NOMO-1 (cell line): ENCODE results near the gene SNTG2.

Experiments
- DNase-seq, 2 experiments: peaks; one replicate each; lab custom pipeline; 2025; ENCODE audit not compliant: unreplicated experiment in 2 of 2; lab: John Stamatoyannopoulos, UW

SNTG2 gene

DNA sequence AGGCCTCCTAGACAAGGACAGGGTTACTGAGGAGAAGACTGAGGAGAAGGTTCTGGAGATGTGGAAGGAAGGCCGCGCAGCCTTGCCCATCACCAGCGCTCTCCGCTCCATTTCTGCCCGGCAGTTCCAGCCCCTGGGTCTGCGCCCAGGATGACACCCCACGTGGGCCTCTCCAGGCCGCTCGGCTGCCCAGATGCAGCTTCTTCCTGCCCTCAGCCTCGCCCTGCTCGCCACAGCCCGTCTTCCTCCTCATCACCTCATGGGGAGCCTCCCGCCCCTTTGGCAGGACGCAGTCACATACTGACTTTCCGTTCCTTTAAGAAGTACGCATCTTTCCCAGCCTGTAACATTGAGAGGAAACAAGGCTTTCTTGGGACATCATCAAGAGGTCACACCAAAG, 37.1 kb downstream of the SNTG2 start:
- no peak for DNase-seq

DNA sequence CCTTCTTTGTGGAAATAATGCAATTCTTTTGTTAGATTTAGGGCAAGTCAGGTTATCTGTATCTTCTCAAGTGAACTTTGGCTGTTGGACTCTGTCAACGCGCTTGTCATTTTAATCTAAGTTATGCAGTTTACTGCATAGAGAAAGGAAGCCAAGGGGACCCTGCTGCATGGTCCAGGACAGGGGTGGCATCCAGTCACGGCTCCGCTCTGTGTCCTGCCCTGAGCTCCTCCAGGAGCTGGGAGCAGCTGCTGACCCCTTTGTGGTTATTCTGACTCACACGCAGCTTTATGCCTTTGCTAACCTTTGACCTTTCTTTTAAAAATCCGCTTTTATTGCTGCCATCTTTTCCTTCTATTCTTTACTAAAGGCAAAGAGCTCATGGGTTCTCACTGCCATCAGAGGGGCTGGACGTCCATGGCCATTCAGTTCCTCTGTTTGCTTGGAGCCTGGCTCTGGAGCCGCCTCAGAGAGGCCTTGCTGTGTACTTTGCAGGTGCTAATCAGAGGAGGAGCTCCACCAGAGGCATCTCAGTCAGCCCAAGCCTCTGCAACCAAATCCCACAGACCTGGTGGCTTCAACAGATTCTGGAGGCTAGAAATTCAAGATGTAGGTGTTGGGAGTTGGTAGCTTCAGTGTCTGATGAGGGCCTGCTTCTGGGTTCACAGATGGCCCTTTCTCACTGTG, 39.3 kb downstream of the SNTG2 start:
- no peak for DNase-seq

DNA sequence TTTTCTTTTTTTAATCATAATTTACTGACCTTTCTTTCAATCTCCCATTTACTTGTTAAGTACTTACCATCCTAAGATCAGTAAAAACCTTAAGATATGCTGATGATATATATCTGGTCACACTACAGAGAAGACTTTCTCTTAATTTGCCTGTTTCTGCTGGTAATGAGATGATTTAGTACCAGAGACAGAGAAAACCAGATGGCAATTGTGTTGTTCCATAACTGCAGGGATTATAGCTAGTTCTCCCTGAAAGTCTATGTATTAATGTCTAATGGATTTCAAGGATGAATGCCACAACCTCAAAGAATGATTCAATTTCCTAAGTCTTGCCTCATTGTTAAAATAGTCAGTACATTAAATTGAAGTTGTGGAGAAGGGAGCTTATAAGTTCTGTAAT, 40.3 kb downstream of the SNTG2 start:
- no peak for DNase-seq

- DNase-seq = no peak
Observed at GRCh38 chr2:1002350-1002749, 51.7 kb downstream of the SNTG2 start.

DNA sequence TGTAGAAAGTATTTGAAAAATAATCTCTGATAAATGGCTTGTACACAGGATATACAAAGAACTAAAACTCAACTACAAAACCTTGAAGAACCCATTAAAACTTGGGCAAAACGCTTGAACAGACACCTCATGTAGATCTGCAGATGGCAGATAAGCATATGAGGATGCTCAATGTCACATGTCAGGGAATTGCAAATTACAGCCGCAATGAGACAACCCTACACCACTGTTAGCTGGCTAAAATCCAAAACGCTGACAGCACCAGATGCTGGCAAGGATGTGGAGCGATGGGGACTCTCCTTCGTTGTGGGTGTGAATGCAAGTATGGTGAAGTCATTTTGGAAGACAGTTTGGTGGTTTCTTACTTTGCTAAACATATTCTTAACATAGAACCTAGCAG, 53.7 kb downstream of the SNTG2 start:
- no peak for DNase-seq

GRCh38 chr2:1010415-1010930, 59.8 kb downstream of the SNTG2 start:
- DNase-seq = no peak

DNA sequence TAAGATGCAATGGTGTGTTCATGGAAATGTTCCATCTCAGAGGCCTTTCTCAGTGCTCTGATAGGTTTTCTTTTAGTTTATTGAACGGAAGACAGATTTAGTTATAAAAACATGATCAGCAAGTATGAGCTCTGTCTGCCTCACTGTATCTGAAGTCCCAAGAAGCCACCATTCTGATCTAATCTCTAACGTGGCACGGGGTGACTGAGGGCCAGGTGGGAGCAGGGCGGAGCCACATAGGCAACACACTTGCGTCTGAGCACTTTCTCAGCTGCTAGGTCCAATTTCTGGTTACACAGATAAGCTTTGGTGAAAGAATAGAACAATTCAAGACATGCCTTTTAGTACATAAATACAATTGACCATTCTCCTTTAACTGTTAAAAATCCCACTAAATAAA, 60.4 kb downstream of the SNTG2 start:
- DNase-seq = no peak

DNA sequence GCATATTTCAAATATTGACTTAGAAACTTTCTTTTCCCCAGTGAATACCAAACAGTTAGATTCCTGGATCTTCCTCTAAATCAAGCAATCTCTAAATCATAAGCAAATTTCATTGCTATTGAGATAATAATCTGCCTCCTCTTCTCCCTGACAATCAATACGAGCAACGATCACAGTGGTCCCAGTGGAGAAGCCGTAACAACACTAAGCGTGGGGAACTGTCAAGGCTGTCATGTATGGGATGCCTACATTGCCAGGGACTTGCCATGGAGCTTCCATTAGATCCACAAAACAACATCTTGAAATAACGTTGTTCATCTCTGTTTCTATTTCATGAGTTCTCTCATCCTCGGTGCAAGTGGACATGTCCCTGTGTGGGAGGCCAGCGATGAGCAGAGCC, 61.3 kb downstream of the SNTG2 start:
- DNase-seq = no peak

DNA sequence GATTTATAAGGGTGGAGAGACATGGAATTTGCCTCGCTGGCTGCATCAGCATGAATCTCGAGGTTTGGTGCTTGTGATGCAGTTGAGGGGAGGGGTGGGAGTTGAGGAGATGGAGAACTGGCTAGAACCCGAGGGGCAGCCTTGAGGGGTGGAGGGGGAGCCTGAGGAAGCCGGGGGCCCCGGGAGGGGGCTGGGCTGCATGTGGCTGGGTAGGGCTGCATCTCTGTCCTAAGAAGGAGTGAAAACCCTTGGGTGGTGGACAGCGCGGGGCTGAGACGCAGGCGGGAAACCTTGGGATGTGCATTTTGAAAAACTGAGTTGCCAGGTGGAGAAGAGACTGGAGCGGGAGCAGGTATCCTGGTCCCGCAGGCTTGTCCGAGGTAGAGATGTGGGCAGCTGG, 64.2 kb downstream of the SNTG2 start:
- DNase-seq = no peak

- DNase-seq = no peak
Observed at GRCh38 chr2:1016500-1016899, 65.9 kb downstream of the SNTG2 start.

- no peak for DNase-seq
Observed at GRCh38 chr2:1017827-1018226, 67.2 kb downstream of the SNTG2 start.

DNA sequence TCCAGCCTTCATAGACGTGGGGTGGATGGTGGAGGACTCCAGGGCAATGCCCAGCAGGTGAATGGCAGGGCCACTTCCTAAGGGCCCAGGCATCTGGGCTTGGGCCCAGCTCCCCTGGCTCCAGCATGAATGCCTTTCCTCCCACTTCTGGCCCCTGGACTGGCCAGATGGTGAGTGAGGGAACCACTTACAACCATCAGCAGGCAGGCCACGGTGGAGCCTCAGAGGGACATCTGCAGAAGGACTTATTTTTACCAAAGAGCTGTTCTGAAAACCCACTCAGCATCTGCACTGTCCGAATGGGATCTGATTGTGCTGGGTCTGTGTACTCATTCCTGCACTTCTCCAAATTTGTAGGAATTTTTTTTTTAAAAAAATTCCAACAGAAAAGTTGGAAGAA, 69.6 kb downstream of the SNTG2 start:
- DNase-seq = no peak

DNA sequence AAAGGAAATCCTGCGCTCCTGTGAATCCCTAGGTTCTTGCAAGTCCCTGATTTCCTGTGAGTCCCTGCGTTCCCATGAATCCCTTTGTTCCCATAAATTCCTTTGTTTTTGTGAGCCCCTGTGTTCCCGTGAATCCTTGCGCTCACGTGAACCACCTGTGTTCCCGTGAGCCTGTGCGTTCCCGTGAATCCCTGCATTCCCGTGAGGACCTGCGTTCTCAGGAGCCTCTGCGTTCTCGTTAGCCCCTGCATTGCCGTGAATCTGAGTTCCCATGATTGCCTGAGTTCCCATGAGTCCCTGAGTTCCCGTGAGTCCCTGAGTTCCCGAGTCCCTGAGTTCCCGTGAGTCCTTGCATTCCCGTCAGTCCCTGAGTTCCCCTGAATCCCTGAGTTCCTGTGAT, 71.5 kb downstream of the SNTG2 start:
- no peak for DNase-seq

DNA sequence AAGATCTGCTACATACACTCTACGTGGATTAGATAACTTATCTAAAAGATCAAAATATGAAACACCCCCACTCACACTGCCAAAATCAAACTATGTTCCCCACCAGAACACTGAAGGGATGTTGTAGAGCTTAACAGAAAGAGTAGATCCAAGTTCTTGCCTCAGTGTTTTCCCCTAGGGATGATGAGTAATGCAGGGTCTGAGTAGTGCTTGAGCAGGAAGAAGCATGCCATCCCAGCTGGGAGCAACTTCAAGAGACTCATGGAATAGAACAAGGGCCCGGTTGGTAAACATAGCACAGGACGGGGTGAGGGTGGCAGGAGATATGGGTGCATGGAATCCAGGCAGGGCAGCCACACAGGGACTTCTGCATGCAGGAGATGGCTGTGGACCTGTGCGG, 74.3 kb downstream of the SNTG2 start:
- no peak for DNase-seq

GRCh38 chr2:1026141-1026540, 75.5 kb downstream of the SNTG2 start:
- DNase-seq = no peak

- DNase-seq = no peak
Observed at GRCh38 chr2:1028831-1029230, 78.2 kb downstream of the SNTG2 start.

DNA sequence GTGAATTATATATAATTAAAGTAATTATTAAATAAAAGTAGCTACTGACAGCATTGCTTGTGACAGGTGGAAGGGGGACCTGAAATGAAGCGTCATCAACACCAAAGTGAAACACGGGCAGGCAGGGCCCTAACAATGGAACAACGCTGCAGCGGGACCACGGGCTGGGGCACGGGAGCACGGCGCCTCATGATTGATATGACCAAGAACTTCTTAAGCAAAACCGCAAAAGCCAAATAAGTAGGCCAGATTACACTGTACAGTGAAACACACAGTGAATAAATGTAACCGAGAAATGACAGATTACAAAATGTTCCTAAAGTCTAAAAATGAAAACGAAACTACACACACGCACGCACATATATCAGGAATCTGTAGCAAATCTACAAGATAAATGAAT, 81.4 kb downstream of the SNTG2 start:
- no peak for DNase-seq

DNA sequence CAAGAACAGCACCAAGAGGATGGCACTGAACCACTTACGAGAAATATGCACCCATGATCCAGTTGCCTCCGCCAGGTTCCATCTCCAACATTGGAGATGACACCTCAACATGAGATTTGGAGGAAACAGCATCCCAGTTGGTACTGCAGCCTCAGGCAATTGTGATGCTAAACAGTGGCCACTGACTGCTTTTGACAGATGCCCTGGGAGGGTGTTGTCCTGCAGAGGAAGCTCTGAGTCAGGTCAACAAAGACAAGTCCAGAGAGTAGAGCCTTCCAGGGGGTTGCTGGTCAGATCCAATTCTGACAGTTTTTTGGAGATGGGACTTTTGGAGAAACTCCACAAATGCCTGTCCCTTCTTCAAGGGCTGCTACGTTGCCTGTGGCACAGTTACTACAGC, 82.4 kb downstream of the SNTG2 start:
- no peak for DNase-seq

DNA sequence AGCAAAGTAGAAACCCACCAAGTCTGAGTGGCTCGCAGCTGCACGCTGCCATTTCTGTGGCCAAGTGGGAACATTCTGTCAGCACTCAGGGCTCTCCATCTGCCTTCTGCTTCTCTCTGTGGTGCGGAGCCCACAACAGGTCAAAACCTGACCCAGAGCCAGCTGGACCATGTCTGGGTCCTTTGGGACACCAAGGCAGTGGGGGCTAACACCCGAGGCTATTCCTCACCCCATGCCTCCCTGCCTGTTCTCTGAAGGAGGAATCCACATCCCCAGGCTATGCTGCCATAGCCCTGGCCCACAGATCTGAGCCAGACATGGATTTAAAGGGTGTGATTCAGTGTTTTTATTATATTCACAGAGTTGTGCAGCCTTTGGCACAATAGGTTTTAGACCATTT, 86.4 kb downstream of the SNTG2 start:
- DNase-seq = no peak

- DNase-seq = no peak
Observed at GRCh38 chr2:1039549-1039948, 88.9 kb downstream of the SNTG2 start.

GRCh38 chr2:1041012-1041805, 90.6 kb downstream of the SNTG2 start:
- no peak for DNase-seq

DNA sequence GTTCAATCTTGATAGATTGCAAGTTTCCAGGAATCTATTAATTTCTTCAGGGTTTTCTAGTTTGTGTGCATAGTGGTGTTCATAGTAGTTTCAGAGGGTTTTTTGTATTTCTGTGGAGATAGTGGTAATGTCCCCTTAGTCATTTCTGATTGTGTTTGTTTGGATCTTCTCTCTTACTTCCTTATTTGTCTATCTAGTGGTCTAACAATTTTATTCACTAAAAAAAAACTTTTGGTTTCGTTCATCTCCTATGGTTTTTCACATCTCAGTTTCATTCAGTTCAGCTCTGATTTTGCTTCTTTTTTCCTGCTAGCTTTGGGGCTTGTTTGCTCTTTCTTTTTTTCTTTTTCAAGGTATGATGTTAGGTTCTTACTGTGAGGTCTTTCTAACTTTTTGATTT, 94.5 kb downstream of the SNTG2 start:
- DNase-seq = no peak
